HG03558 (cell line): ENCODE results near the gene OSBPL5.

Experiments used
- ATAC-seq: cut with Tn5 transposase; IDR thresholded peaks from one replicate; pipeline ENCODE4 v1.9.1; 2021; ENCODE audit warnings: moderate number of reproducible peaks; ENCODE audit not compliant: unreplicated experiment; ENCODE audit errors: extremely low read depth

The OSBPL5 gene

DNA sequence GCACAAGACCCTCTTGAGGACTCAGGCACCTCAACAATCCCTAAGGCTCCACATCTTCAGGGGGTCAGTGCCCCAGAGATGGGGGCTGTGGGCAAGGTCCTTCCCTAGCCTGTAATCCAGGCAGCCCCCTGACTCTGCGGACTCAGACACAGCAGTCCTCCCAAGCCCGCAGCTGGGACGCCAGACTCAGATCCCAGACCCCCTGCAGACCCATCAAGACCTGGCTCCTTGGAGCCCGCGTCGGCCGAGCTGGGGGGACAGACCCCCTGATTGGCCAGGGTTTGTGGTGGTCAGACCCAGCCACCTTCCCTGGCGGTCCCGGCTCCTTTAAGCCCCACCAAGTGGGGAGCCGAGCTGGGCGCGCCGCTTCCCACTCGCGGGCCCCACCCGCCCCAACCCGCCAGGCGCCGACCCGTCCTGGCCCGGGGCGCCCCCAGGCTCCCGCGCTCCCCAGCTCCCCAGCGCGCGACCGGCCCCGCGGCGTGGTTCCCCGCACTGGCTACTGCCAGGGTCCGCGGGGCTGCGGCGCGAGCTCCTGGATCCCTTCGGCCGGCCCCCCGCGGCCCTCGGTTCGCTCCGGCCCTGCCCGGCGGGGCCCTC, 458 bp downstream of the OSBPL5 start:
- ATAC-seq, result no peak

GRCh38 chr11:3164138-3164551, 965 bp downstream of the OSBPL5 start:
- ATAC-seq, result no peak

DNA sequence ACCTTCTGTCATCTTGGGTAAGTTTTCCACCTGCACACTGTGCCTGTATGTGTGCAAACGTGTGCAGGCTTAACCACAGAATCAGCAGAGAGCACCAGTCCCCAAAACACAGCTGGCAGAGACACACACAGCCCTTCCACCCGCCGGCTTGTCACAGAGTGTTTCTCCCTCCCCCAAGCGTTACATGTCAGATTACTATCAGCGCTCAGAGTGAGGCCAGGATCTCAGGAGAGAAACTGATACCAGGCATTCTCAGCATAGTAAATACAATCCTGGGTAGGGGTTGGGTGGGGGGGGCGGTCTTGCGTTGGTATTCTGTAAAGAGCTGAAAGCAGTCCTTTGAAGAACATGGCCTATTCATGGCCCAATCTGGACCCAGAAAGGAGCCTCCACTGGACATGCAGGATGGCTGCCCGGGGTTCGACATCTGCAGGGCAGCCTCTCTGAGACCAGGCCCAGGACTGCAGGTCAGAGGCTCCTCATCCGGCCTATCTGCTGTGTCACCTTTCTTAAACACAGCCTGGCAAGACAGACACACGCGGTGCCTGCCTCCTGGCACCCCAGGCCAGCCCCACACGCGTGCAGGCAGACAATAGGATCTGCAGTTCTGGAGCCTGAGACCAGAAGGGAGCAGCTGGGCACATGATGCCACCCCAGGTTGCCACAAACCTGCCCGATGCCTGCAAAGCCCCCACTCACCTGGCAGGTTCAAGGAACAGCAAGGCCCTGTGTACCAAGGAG, 1.7 kb downstream of the OSBPL5 start:
- ATAC-seq, result no peak

DNA sequence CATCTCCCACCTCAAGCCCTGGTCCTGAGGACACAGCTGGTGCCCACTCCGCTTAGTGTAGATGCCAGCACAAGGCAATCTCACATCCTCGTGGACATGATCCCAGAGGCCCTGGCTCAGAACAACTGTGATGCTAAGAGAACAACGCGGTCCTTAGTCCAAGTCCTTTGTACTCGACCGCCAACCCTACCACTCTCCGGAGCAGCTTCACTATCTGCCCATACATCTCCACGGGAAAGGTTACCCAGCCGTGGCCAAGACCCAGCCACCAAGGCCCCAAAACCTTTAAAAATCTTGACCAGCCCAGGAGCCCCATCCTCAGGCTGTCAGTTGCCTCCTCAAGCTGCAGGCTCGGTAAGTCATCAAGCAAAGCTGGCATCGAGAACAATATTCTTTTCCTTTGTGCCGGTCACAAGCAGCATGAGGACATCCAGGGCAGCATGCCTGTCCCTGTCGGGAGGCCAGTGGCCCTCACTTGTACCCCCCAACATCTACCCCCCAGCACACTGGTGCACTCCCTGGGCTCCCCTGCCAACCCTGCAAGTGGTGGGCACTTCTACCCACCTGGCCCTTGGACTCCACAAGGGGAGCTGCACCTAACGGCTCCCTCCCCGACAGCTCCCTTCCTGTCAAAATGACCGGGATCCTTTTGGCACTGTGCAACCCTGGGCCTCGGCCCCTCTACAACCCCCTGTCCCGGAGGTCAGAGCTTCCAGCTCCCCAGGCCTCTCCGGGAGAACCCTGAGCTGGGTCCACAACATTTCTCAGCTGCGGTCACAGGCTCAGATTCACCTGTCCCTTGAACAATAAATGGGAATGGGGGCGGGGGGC, 2.5 kb downstream of the OSBPL5 start:
- ATAC-seq, result no peak

GRCh38 chr11:3161720-3162409, 3.2 kb downstream of the OSBPL5 start:
- ATAC-seq, result no peak

DNA sequence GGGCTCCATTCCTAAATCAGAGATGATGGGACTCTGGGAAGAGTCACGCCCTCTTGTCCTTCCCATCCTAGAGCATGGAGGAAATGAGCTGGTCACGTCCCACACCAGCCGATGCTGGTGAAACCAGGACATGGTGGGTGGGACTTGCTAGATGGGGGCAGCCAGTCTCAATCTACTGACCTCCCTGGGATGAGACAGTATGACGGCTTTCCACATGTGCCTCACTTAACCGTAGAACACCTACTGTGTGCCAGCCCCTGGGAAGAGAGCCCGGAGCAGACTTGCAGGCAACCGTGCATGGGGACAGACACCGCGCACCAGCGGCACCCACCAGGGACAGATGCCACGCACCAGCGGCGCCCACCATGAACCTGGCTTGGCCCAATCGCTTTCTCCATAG, 3.8 kb downstream of the OSBPL5 start:
- no peak for ATAC-seq

DNA sequence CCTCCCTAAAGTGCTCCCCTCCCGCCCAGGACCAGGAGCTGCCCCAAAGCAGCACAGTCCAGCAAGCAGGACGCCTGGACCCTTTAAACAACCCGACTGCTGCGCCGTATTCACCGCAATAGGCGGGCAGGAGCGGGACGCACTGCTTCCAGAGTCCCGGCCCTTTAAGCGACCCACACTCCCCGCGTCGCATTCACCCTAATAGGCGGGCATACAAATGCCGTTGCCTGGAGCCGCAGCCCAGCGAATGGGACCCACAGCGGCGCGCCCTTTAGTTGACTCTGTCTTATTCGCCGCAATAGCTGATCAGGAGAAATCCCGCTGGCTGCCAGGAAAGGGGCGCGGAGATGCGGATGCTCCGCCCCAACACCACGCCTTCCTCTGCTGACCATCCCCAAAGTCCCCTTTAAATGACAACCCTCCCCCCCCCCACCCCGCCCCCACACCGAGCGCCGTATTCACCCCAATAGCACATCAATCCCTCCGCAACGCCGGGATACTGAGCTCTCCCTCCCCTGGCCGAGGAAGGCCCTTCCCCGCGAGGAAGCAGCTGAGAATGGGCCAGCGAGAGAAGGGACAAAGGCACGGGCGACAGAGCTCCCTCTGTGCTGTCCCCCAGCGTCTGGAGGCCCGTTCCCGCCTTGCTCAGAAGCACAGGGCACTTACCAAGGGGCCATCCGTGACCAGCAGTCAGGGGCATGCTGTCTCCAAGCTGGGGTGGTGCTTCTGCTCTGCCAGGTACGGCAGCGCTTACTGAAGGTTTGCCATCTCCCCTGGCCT, 4.7 kb downstream of the OSBPL5 start:
- no peak for ATAC-seq

DNA sequence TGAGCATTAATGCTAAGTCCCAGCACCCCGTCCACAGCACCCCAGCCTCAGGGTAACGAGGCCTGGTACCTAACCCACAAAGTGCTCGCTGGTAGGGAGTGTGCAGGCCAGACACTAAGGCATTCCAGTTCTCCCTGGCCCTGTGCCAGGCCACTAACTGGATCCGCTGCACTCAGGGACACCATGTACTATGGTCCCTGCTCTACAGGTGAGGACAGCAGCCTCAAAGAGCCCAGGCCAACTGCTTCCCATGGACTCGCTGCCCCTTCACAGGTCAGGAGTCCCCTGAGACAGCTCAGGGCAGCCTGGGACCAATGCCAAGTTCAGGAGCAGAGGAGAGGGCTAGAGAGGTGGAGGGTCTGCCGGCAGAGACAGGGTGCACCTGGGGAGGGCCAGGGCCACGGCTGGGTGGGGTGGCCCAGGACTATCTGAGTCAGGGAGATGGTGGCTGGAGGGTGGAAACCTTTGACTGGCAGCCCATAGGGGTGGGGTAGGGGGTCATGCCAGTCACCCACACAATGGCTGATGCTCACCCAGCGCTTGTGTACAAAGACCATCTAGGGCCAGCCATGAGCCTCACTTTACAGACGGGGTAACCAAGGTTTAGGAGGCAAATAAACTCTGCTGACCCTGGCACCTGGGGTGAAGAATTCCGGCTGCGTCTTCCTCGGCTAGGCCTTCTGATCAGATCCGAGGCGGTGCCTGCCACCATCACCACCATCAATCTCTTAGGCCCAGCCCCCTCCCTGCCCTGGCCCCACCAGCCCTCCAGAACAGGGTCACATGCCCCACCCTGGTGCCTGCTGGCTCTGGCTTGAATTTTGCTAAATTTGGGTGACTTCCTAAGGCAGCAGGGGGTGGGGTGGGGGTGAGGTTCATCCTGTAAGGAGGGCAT, 5.6 kb downstream of the OSBPL5 start:
- no peak for ATAC-seq

DNA sequence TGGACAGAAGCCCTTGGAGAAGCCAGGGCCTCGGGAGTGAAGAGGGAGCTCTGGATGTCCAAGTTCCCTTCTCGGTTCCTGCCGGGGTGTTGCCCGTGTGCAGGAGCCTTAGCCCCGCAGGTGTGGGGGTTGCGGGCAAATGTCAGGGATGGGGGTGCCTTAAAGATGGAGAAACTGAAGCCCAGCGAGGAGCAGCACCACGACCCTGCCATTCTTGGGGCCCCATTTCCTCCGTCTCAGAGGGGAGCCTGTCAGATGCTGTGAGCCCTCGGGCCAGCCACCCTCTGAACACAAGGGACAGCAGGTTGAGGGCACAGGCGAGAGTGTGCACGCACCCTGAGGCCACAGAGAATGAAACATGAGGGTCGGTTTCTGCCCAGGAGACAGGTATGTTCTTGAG, 6.3 kb downstream of the OSBPL5 start:
- ATAC-seq, result no peak

DNA sequence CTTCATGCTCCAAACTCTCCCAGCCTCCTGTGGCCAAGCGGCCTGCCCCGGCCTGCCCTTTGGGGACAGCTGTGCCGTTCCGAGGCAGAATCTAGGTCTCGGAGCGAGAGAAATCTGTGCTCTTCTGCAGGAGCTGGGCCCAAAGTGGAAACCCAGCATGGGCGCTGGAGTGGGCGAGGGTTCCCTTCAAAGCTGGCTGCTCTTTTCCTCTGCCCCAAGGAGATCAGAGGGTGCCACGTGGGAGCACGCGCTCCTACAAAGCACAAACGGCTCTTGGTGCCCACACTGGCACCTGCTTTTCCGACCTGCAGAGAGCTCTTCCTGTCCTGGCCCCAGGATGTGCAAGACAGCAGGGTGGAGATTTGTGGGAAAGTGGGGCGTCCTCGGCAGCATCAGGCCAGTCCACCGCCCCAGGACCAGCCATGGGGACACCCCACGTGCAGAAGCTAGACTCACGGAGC, 6.9 kb downstream of the OSBPL5 start:
- no peak for ATAC-seq

DNA sequence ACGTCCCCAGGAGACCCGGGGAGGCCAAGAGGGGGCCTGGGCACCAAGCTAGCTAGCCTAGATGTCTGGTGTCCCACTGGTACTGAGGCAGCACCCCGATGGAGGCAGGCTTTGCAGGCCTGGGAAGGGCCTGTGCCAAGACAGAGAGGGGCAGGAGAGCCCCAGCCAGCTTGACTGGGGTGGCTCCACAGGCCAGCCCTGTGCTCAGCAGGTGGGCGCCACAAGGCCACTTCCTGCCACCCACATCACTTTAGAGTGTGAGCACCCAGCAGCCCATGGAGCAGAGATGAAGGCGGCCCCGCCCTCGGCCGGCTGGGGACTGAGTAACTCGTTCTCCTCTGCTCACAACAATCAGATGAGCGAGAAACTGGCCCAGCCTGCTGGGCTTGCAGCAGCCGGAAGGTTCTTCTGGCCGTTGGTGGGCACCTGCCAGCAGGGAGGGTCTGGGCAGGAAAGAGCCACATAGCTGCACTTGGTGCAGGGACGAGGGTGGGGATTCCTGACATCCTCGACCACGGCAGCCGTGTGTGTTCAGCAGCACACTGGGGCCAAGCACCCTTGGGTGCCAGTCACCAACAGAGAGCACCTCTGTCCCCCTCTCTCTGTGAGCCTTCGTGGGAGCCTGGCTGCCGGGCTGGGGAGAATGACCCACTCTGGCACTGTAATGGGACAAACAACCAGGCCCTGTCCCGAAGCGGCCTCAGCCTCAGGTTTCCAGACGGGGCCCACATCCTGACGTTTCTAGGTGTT, 7.6 kb downstream of the OSBPL5 start:
- no peak for ATAC-seq

DNA sequence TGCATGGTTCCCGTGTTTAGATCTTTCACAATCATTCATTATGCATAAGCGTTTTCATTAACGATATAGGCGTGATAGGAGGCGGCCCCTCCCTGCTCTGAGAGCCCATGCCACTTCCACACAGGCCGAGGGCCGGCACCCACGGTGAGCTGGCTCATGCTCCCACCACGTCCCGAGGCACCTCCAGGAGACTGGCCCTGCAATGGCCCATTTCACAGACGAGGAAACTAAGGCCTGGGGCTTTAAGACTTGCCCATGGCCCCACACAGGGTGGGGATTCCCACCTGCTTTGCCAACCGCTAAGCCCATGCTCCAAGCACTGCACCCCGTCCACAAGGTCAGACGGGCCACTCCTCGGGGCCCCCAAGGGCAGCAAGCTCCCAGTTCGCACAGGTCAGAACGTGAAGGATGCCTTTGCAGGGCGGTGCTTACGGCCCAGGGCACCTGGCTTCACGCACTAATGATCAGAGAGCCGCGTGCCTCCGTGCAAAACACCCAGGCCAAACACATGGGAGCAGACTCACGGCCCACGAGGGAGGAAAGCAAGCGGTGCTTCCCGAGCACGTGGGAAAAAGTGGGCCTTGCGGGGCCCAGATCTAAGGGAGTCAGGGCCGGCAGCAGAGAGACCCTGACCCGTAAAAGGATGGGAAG, 8.3 kb downstream of the OSBPL5 start:
- no peak for ATAC-seq

DNA sequence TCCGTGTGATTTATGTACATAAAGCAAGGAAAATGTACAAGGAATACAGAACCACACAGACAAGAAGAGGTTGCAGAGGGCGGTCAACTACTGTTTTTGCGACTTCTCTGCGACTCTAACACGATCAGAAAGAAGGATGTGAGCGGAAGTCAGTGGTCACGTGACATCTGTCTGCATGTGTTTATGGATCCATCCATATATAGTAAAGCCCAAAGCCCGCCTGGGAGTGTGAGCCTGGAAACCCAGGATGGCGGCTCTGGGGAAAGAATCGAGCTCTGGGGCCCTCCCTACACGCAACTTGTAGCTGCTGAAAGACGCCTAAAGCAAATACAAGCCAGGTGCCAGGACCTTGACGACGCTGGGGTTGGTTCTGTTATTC, 8.8 kb downstream of the OSBPL5 start:
- no peak for ATAC-seq

GRCh38 chr11:3155691-3156258, 9.3 kb downstream of the OSBPL5 start:
- ATAC-seq, result no peak

DNA sequence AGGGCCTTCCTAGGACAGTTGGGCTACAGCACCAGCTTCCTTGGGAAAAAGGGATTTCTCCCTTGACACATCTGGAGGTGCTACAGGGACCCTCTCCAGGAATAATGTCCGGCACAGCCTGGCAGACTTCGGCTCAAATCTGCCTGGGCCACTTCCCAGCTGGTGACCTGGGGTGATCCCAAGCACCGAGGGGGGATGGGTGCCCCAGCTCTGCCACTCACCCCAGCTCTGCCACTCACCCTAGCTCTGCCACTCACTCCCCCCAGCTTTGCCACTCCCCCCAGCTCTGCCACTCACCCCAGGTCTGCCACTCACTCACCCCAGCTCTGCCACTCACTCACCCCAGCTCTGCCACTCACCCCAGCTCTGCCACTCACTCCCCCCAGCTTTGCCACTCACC, 9.9 kb downstream of the OSBPL5 start:
- ATAC-seq, result no peak

DNA sequence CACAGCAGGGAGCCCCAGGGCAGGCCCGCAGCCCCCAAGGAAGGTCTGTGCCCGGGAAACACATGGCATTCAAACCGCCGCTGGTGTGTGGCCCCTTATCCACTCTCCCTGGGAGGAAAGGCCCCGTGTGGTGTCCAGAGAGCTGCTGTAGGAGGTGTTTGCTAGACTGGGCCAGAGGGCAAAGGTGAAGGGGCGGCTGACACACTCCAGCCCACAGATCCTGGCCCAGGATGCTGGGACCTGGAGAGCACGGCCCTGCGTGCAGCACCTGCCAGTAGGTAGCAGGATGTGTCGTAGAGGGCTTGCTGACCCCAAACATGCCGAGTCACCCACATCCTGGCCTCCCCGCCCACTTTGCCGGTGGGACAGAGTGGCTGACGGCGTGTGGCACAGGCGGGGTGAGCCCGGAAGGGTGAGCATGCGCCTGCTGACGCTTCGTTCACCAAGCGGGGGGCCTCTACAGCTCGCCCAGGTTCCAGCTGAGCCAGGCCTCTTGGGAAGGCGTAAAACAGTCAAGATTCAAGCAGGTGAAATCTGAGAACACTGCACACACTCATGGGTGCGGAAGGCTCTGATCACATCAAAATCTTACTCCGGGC, 11.0 kb downstream of the OSBPL5 start:
- ATAC-seq, result no peak

DNA sequence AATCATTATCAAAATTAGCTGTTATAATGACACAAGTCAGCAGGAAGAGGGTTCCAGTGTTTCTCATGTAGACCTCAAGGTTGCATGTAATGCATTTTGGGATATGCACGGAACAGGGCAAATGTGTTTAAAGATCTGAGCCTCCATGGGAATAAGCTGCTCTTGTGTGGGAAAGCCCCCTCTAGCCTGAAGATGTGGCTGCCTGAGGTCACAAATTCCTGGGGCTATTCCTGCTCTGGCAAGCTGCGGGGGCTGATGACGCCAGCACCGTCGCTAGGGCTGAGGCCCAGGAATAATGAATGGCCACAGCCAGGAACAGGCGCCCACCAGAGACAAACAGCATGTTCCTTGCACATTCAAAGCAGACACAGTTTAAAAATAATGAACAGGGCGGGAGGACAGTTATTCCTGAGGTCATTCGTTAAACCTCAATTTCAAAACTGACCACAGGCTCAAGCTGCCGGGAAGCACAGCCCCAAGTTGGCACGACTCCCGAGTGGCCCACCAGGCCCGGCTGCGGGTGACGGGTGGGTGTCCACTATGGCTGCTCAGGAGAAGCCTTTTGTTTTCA, 11.7 kb downstream of the OSBPL5 start:
- no peak for ATAC-seq
